Choroid plexus epithelial cell (primary cell): Measurements from ENCODE around the gene NADK2.

ENCODE experiments used
- DNase-seq: peaks from one replicate; pipeline ENCODE4 v3.0.0-alpha.2; 2010; ENCODE audit warnings: low read depth
- H3K4me3 ChIP-seq: 2 replicates; pipeline ENCODE4 v1.5.1; 2011; ENCODE audit warnings: low read depth, mild to moderate bottlenecking, control low read depth, low read length, moderate library complexity
- TF ChIP-seq, protein P1 (sequence below): conservative IDR thresholded peaks from 2 replicates; pipeline ENCODE4 v1.5.1; 2011; ENCODE audit warnings: low read depth, mild to moderate bottlenecking, control low read depth, inconsistent platforms, low read length, moderate library complexity

The NADK2 gene

DNA sequence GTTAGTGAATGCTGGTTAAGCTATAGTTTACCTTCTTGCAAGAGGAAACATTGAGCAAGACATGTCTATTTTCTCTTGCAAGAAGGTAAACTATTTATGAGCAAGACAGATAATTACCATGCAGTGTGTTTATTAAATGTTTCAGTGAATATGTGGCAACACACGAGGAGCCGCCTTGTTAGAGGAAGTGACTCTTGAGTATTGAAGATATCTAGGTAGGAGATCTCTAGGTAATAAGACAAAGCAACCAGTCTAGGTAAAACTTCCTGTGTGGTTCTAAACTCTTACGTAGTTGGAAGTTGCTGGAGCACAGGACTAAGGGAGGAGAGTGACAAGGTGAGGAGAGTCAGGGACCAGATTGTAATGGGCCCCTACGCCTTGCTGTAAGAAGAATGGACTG lies 73.0 kb downstream of the NADK2 start:
- no peak for DNase-seq
- H3K4me3 ChIP-seq, result no peak overlapping the region
- TF ChIP-seq, protein P1, sequence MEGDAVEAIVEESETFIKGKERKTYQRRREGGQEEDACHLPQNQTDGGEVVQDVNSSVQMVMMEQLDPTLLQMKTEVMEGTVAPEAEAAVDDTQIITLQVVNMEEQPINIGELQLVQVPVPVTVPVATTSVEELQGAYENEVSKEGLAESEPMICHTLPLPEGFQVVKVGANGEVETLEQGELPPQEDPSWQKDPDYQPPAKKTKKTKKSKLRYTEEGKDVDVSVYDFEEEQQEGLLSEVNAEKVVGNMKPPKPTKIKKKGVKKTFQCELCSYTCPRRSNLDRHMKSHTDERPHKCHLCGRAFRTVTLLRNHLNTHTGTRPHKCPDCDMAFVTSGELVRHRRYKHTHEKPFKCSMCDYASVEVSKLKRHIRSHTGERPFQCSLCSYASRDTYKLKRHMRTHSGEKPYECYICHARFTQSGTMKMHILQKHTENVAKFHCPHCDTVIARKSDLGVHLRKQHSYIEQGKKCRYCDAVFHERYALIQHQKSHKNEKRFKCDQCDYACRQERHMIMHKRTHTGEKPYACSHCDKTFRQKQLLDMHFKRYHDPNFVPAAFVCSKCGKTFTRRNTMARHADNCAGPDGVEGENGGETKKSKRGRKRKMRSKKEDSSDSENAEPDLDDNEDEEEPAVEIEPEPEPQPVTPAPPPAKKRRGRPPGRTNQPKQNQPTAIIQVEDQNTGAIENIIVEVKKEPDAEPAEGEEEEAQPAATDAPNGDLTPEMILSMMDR, result no peak

DNA sequence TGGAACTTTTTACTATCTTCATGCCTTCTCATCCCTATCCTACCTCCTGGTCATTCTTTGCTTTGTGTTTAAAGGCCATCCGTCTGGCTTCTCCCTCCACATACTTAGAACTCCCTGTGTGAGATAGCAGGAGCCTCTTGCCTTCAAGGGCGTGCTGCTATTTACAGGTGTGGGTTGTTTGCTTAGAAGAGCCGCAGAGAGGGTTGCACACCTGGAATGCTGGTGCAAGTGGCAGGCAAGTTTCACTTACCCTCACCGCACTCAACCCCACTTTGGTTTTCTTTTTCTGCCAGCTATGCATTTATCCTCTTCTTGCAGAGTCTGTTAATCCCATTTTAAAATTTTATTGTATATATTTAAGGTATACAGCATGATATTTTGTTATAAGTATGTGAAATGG lies 77.3 kb downstream of the NADK2 start:
- TF ChIP-seq, protein P1, result no peak
- H3K4me3 ChIP-seq, result no peak overlapping the region
- DNase-seq, result no peak

DNA sequence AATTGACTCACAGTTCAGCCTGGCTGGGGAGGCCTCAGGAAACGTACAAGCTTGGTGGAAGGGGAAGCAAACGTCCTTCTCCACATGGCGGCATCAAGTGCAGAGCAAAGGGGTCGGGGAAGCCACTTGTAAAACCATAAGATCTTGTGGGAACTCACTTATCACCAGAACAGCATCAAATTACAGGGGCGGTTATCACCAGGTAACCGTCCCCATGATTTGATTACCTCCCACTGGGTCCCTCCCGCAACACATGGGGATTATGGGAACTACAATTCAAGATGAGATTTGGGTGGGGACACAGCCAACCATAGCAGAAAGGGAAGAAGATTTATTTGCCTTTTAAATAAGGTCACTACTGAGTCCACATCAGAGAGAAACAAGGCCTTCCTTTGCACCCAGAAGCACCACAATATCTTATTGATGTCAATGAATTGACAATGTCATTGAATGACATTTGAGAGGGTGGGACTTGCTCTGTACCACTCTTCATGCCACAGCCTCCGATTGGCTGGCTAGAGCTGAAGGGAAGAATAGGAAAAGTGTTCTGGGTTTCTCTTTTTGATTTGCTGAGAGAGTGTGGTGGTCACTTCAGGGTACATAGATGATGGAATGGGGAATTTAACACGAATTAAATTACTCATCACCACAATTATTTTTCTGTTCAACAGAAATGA lies 78.8 kb downstream of the NADK2 start:
- TF ChIP-seq, protein P1, result no peak
- H3K4me3 ChIP-seq, result no peak overlapping the region
- no peak for DNase-seq

DNA sequence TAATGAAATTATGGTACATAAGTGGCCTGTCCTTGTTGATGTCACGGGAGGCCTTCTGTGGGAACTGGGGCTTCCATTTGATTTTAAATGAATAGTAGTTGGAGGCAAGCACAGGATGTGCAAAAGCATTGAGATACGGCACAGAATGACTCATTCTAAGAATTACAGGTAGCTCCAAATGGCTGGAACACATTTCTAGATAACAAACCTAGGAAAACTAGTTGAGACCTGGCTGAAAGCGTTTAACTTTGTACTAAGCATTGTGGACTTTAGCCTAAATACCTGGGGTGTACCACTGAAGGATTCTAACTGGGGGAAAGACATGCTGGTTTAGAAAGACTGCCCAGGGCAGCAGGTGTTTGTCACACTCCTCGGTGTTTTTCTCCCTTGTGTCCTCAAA lies 80.4 kb downstream of the NADK2 start:
- TF ChIP-seq, protein P1, result no peak
- DNase-seq, result no peak
- no peak overlapping the region for H3K4me3 ChIP-seq

DNA sequence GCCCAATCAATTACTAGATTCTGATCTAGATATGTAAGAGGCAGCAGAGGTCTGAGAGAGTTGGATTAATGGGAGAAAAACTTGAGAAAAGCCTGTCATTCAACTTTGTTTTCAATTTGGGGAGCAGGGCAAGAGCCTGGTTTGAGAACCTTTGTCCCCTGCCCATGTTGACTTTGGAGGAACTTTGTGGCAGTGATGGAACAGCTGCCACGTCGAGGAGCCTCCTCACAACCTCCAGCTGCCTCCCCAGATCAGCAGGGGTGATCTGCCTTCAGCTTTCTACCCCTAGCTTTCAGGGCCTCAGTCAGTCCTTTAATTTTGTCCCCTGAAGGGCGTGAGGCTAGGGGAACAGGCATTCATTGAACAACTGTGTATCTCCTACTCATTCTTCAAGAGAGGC lies 81.1 kb downstream of the NADK2 start:
- TF ChIP-seq, protein P1, result no peak
- DNase-seq, result no peak
- no peak overlapping the region for H3K4me3 ChIP-seq

DNA sequence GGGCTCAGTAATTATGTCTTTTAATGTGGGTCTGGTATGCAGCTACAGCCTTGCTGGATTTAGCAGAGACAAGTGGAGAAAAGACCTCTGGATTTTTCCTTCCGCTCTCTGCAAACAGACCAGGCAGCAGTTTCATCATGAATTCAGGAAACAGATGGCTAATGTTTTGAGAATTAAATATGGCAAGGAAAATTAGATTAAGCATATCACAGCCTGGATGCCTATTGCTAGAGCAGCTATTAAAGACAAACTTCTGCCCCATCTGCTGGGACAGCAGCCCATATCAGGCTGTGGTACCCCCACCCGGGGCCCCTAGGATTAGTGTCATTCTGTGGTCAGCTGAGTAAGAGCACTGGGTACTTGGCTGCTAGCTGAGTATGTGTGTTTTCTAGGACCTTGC lies 83.6 kb downstream of the NADK2 start:
- TF ChIP-seq, protein P1, result no peak
- DNase-seq, result no peak

DNA sequence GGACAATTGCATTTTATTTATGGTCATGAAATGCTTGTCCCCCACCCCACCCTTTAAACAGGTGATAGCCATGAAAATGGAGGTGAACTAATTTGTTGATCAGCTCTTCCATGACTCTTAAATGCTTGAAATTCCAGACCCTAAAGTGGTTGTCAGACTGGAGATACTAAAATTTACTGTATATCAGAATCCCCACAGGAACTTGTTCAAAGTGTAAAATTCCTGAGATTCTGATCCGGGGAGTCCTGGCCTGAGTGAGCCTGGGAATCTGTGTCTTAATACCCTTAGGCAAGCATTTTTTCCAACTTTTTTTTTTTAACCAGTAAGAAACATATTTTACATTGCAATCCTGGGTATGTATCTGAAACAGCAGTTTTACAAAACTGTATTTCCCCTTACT lies 85.1 kb downstream of the NADK2 start:
- DNase-seq, result peak; percentile 70
- no peak overlapping the region for H3K4me3 ChIP-seq
- TF ChIP-seq, protein P1, result no peak

More for the DNA sequence above, 83.6 kb downstream of the NADK2 start:
- no peak overlapping the region for H3K4me3 ChIP-seq
